Liver (tissue), 9 donors: ENCODE results near the gene CD82. TPM values are rescaled to one million over a fixed set of nuclear protein-coding genes. Genes with fewer than 3 reads are reported as not detected.

ENCODE experiments used
- DNase-seq: peaks from one replicate; pipeline ENCODE4 v3.0.0-alpha.2; 2017; ENCODE audit warnings: low spot score
- H3K27ac ChIP-seq, 2 donors: one replicate each; pipeline ENCODE4 v1.7.0; 2013; ENCODE audit warnings: inconsistent platforms in 2 of 2, low read length in 2 of 2, control low read depth in 1 of 2, low read depth in 1 of 2, mild to moderate bottlenecking in 1 of 2
- H3K27me3 ChIP-seq, 4 donors: one replicate each; pipeline versions ENCODE4 v1.6.1 to v1.7.0; 2013; ENCODE audit warnings: low read length in 3 of 4, inconsistent platforms in 1 of 4, mild to moderate bottlenecking in 1 of 4, moderate library complexity in 1 of 4; ENCODE audit not compliant: control insufficient read depth in 4 of 4, insufficient read depth in 4 of 4
- H3K36me3 ChIP-seq, 4 donors: one replicate each; pipeline versions ENCODE4 v1.6.1 to v1.7.0; 2013; ENCODE audit warnings: low read length in 3 of 4, mild to moderate bottlenecking in 3 of 4, low read depth in 1 of 4, moderate library complexity in 1 of 4; ENCODE audit not compliant: control insufficient read depth in 4 of 4, insufficient read depth in 3 of 4
- H3K4me1 ChIP-seq, 4 donors: one replicate each; pipeline versions ENCODE4 v1.6.1 to v1.7.0; 2013; ENCODE audit warnings: low read length in 3 of 4, mild to moderate bottlenecking in 3 of 4, moderate library complexity in 1 of 4; ENCODE audit not compliant: control insufficient read depth in 4 of 4, insufficient read depth in 4 of 4
- H3K4me3 ChIP-seq, 3 donors: one replicate each; pipeline versions ENCODE4 v1.6.1 to v1.7.0; 2013; ENCODE audit warnings: low read length in 3 of 3, control low read depth in 1 of 3, low read depth in 1 of 3, mild to moderate bottlenecking in 1 of 3
- H3K9ac ChIP-seq, 2 donors: one replicate each; pipeline ENCODE4 v1.7.0; 2013; ENCODE audit warnings: low read length in 2 of 2, mild to moderate bottlenecking in 2 of 2, moderate library complexity in 2 of 2, control low read depth in 1 of 2, low read depth in 1 of 2
- H3K9me3 ChIP-seq, 4 donors: one replicate each; pipeline versions ENCODE4 v1.6.1 to v1.7.0; 2013; ENCODE audit warnings: low read length in 3 of 4; ENCODE audit not compliant: control insufficient read depth in 4 of 4
- EGR1 ChIP-seq, 2 donors: IDR thresholded peaks; 2 replicates each; pipeline ENCODE4 v1.6.1; 2016 to 2018; ENCODE audit warnings: antibody characterized with exemption in 2 of 2, low read depth in 2 of 2
- FOXA1 ChIP-seq: IDR thresholded peaks from 2 replicates; pipeline ENCODE4 v1.6.1; 2016; ENCODE audit warnings: antibody characterized with exemption
- GABPA ChIP-seq, 2 donors: IDR thresholded peaks in 1 of 2; conservative IDR thresholded peaks in 1 of 2; 2 replicates each; pipeline ENCODE4 v1.6.1; 2016; ENCODE audit warnings: antibody characterized with exemption in 2 of 2, mild to moderate bottlenecking in 1 of 2, moderate library complexity in 1 of 2
- HNF4A ChIP-seq, 2 donors: conservative IDR thresholded peaks; 2 replicates each; pipeline ENCODE4 v1.6.1; 2016; ENCODE audit warnings: antibody characterized with exemption in 2 of 2, mild to moderate bottlenecking in 2 of 2
- HNF4G ChIP-seq: IDR thresholded peaks from 2 replicates; pipeline ENCODE4 v1.6.1; 2016; ENCODE audit warnings: antibody characterized with exemption
- JUND ChIP-seq, 2 donors: IDR thresholded peaks; 2 replicates each; pipeline ENCODE4 v1.6.1; 2016; ENCODE audit warnings: antibody characterized with exemption in 2 of 2
- RAD21 ChIP-seq, 2 donors: IDR thresholded peaks; 2 replicates each; pipeline ENCODE4 v1.6.1; 2016; ENCODE audit warnings: antibody characterized with exemption in 2 of 2, mild to moderate bottlenecking in 2 of 2
- RXRA ChIP-seq, 2 donors: IDR thresholded peaks; 2 replicates each; pipeline ENCODE4 v1.6.1; 2017 to 2018; ENCODE audit warnings: antibody characterized with exemption in 2 of 2, mild to moderate bottlenecking in 1 of 2
- SP1 ChIP-seq: IDR thresholded peaks from 2 replicates; pipeline ENCODE4 v1.6.1; 2018; ENCODE audit warnings: antibody characterized with exemption, mild to moderate bottlenecking
- TAF1 ChIP-seq: conservative IDR thresholded peaks from 2 replicates; pipeline ENCODE4 v1.6.1; 2016; ENCODE audit warnings: antibody characterized with exemption, mild to moderate bottlenecking
- WGBS: extraction: QIAGEN DNeasy Blood & Tissue Kit; methylation state at CpG from one replicate; pipeline ENCODE4 v1.1.7; 2013; 5-methylcytosine and 5-hydroxymethylcytosine counted together
- polyA plus RNA-seq, 2 donors: library from polyadenylated mRNA; stranded (reverse) in 1 of 2; unstranded in 1 of 2; fragments of 200-250 nt in 1 of 2; fragments of >200 nt in 1 of 2; fragmentation: Nextera tagmentation in 1 of 2; extraction: Ambion mirVana in 1 of 2; gene quantifications; one replicate each; pipeline versions ENCODE4 v1.2.1 to v1.2.3, GENCODE V29; 2013 to 2015
- total RNA-seq, 2 donors: library from RNA; depleted of rRNA; stranded (reverse); fragments of >200 nt; gene quantifications; one replicate each; pipeline ENCODE4 v1.2.3, GENCODE V29; 2014
- TF ChIP-seq, protein P1 (sequence below): IDR thresholded peaks from 2 replicates; pipeline ENCODE4 v1.6.1; 2016; ENCODE audit warnings: antibody characterized with exemption
- TF ChIP-seq, protein P2 (sequence below): IDR thresholded peaks from 2 replicates; pipeline ENCODE4 v1.6.1; 2016; ENCODE audit warnings: antibody characterized with exemption
- TF ChIP-seq, protein P3 (sequence below): fragments of 150-350 bp; IDR thresholded peaks from 2 replicates; pipeline ENCODE4 v1.5.1; 2017; ENCODE audit warnings: improper control_type of control experiment, low read depth, low read length; ENCODE audit not compliant: missing input control
- TF ChIP-seq, protein P4 (sequence below): IDR thresholded peaks from 2 replicates; pipeline ENCODE4 v1.6.1; 2016; ENCODE audit warnings: antibody characterized with exemption, mild to moderate bottlenecking
- donor health status: healthy.
- donor health status: healthy.
- donor health status: healthy.
- donor health status: healthy.
- donor health status: healthy.

Gene CD82
- total and polyA plus RNA-seq, 4 donors = 27.4 to 82.6 (median 47.8) TPM

DNA sequence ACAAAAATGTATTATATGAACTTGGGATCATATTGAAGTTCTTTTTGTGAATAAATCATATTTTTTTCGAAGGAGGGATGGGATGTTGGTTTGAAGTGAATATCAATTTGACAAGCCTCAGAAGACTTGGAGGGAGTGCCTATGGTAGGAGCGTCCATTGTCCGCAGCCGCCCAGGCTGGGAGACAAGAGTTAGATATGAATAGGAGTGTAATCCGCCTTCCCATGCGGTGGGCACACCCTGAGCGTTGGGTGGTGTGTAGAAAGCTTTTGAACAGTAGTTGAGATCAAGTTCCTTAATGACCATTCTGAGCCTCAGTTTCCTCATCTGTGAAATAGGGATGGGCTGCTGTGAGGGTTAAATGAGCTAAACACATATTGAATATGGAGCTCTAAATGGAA is 7.0 kb downstream of the CD82 start:
- Histone ChIP-seq H3K36me3 (no peaks in the 10 kb centered on the region), H3K9me3 (no peaks in the 10 kb centered on the region), H3K9ac (no peak overlapping the region), H3K27me3 (no peaks in the 10 kb centered on the region), H3K27ac (no peak overlapping the region), H3K4me1 (peaks cover 0 to 24% (median 5%) of the 10 kb centered on the region in 4 donors), H3K4me3 (no peak overlapping the region)
- no peak for DNase-seq
- TF ChIP-seq SP1 = no peak
- WGBS = 95% methylated on average over 7 of the region's 7 CpGs

DNA sequence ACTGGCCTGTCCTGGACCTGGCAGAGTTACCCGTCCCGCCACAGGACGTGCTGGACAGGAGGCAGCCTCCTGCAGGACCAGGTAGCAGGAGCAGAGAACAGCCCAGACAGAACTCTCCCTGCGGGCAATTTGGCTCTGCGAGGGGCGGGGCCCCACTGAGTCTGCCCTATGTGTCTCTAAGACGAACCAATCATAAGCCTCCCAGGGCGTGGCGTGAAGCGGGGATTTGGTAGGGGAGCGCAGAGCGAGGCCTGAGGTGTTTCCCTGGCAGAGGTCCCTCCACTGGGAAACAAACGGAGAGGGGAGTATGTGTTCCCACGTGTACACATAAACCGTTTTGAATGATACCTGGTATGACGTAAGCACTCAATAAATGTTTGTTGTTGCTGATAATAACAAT is 7.4 kb downstream of the CD82 start:
- Histone ChIP-seq H3K36me3 (no peaks in the 10 kb centered on the region), H3K9me3 (no peaks in the 10 kb centered on the region), H3K27ac (no peak overlapping the region), H3K27me3 (no peaks in the 10 kb centered on the region), H3K4me1 (peaks cover 0 to 24% (median 5%) of the 10 kb centered on the region in 4 donors), H3K4me3 (no peak overlapping the region), H3K9ac (no peak overlapping the region)
- TF ChIP-seq, protein P1, sequence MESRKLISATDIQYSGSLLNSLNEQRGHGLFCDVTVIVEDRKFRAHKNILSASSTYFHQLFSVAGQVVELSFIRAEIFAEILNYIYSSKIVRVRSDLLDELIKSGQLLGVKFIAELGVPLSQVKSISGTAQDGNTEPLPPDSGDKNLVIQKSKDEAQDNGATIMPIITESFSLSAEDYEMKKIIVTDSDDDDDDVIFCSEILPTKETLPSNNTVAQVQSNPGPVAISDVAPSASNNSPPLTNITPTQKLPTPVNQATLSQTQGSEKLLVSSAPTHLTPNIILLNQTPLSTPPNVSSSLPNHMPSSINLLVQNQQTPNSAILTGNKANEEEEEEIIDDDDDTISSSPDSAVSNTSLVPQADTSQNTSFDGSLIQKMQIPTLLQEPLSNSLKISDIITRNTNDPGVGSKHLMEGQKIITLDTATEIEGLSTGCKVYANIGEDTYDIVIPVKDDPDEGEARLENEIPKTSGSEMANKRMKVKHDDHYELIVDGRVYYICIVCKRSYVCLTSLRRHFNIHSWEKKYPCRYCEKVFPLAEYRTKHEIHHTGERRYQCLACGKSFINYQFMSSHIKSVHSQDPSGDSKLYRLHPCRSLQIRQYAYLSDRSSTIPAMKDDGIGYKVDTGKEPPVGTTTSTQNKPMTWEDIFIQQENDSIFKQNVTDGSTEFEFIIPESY = no peak
- TF ChIP-seq HNF4G (no peak), HNF4A (conservative IDR thresholded peaks at IDR 0.05) (no peak), FOXA1 (no peak), GABPA (IDR thresholded peaks at IDR 0.05 in 1 of 2, conservative IDR thresholded peaks at IDR 0.05 in 1 of 2) (no peak), SP1 (no peak), RXRA (IDR thresholded peaks at IDR 0.05) (no peak), JUND (IDR thresholded peaks at IDR 0.05) (no peak), TAF1 (no peak), EGR1 (IDR thresholded peaks at IDR 0.05; ENCODE audit: low read depth in 2 of 2) (no peak), RAD21 (IDR thresholded peaks at IDR 0.05) (no peak)
- TF ChIP-seq, protein P2, sequence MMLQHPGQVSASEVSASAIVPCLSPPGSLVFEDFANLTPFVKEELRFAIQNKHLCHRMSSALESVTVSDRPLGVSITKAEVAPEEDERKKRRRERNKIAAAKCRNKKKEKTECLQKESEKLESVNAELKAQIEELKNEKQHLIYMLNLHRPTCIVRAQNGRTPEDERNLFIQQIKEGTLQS = no peak
- TF ChIP-seq, protein P3, sequence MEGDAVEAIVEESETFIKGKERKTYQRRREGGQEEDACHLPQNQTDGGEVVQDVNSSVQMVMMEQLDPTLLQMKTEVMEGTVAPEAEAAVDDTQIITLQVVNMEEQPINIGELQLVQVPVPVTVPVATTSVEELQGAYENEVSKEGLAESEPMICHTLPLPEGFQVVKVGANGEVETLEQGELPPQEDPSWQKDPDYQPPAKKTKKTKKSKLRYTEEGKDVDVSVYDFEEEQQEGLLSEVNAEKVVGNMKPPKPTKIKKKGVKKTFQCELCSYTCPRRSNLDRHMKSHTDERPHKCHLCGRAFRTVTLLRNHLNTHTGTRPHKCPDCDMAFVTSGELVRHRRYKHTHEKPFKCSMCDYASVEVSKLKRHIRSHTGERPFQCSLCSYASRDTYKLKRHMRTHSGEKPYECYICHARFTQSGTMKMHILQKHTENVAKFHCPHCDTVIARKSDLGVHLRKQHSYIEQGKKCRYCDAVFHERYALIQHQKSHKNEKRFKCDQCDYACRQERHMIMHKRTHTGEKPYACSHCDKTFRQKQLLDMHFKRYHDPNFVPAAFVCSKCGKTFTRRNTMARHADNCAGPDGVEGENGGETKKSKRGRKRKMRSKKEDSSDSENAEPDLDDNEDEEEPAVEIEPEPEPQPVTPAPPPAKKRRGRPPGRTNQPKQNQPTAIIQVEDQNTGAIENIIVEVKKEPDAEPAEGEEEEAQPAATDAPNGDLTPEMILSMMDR = no peak
- TF ChIP-seq, protein P4, sequence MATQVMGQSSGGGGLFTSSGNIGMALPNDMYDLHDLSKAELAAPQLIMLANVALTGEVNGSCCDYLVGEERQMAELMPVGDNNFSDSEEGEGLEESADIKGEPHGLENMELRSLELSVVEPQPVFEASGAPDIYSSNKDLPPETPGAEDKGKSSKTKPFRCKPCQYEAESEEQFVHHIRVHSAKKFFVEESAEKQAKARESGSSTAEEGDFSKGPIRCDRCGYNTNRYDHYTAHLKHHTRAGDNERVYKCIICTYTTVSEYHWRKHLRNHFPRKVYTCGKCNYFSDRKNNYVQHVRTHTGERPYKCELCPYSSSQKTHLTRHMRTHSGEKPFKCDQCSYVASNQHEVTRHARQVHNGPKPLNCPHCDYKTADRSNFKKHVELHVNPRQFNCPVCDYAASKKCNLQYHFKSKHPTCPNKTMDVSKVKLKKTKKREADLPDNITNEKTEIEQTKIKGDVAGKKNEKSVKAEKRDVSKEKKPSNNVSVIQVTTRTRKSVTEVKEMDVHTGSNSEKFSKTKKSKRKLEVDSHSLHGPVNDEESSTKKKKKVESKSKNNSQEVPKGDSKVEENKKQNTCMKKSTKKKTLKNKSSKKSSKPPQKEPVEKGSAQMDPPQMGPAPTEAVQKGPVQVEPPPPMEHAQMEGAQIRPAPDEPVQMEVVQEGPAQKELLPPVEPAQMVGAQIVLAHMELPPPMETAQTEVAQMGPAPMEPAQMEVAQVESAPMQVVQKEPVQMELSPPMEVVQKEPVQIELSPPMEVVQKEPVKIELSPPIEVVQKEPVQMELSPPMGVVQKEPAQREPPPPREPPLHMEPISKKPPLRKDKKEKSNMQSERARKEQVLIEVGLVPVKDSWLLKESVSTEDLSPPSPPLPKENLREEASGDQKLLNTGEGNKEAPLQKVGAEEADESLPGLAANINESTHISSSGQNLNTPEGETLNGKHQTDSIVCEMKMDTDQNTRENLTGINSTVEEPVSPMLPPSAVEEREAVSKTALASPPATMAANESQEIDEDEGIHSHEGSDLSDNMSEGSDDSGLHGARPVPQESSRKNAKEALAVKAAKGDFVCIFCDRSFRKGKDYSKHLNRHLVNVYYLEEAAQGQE = no peak
- no peak for DNase-seq
- WGBS = 87% methylated on average over 16 of the region's 16 CpGs
